ENCODE data around the gene CENPH. TPM values are rescaled to one million over a fixed set of nuclear protein-coding genes. Genes with fewer than 3 reads are reported as not detected.
"Not testable (repeated sequence)": the region's sequence is repeated elsewhere in the genome, so short reads cannot be mapped to it uniquely, and the experiment has no call there.

Gene CENPH
- total and polyA plus RNA-seq, 12 donors: 1.9 to 5.1 (median 2.8) TPM

DNA sequence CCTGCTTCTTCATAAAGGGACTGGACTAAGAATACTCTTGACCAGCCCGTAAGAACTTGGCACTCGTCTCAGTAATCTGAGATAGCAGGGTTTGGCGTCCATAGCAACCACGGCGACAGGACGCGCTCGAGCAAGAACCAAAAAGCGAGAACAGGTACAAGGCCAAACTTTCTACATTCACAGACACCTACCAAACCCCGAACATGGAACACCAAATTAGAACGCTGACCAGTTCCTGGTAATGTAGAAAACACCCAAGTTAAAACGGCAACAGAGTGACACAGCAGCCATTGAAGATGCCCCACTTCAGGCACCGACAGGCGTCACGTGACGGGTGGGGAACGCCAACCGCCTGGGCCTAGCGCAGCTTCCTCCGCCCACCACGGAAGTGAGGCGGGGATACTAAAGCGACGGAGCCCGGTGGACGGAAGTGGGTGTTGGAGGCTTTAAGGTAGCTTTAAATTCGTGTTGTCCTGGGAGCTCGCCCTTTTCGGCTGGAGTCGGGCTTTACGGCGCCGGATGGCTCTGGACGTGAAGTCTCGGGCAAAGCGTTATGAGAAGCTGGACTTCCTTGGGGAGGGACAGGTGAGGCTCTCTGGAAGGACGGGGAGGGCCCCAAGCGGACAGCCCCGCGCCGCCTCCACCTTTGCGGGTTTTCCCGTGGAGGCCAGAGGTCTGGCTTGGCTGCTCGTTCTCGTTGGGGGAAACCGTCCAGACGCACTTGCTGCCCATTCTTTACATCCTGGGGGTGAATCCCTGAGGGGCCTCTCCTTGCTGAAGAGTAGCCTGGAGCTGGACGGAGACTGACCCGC lies 45.3 kb downstream of the CENPH start, which contains the start of gene CDK7:
Gene CDK7 (plus strand): TSS at position 430 of the 812 bp plus-strand sequence. CDS start 90 bp downstream, at position 520.
- intact Hi-C loops (cut with DNase I): loop anchor here in 5 of 10 donors (1.0 to 10.0 kb wide), 7 partner anchors 16 to 140 kb away; partner anchors contain the start of genes AK6 (in 2 of the 5), CCNB1 (in 2 of the 5), RAD17 (in 2 of the 5) and TAF9 (in 2 of the 5)
- Histone ChIP-seq H3K4me3 (peak within 1 kb of the TSS; percentile 61 to 93 (median 89)), H3K4me1 (peaks cover 4 to 34% (median 18%) of the 10 kb centered on the region in 9 donors), H3K27me3 (no peaks in the 10 kb centered on the region), H3K27ac (peak within 1 kb of the TSS in 9 of 10 donors; percentile 68 to 92 (median 83)), H3K36me3 (peaks cover 0 to 44% (median 4%) of the 10 kb centered on the region in 9 donors), H3K9me3 (no peaks in the 10 kb centered on the region)
- peak; percentile 92 to 94 for DNase-seq
- WGBS, 2 donors: 0% methylated on average over 49 of the region's 49 CpGs
- peak; percentile 99 to 100 (median 100) for ATAC-seq
- TF ChIP-seq, protein P1, sequence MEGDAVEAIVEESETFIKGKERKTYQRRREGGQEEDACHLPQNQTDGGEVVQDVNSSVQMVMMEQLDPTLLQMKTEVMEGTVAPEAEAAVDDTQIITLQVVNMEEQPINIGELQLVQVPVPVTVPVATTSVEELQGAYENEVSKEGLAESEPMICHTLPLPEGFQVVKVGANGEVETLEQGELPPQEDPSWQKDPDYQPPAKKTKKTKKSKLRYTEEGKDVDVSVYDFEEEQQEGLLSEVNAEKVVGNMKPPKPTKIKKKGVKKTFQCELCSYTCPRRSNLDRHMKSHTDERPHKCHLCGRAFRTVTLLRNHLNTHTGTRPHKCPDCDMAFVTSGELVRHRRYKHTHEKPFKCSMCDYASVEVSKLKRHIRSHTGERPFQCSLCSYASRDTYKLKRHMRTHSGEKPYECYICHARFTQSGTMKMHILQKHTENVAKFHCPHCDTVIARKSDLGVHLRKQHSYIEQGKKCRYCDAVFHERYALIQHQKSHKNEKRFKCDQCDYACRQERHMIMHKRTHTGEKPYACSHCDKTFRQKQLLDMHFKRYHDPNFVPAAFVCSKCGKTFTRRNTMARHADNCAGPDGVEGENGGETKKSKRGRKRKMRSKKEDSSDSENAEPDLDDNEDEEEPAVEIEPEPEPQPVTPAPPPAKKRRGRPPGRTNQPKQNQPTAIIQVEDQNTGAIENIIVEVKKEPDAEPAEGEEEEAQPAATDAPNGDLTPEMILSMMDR (IDR thresholded peaks at IDR 0.05): no peak

DNA sequence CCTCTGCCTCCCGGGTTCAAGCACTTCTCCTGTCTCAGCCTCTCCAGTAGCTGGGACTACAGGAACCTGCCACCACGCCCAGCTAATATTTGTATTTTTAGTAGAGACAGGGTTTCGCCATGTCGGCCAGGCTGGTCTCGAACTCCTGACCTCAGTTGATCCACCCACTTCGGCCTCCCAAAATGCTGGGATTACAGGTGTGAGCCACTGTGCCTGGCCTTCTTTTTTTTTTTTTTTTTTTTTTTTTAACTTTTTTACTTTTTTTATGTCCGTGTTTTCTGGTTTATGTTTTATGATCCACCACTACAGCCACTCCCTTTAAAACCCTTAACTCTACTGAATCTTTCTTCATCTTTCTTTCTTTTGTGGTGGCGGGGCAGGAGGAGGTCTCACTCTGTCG lies 47.4 kb downstream of the CENPH start:
- intact Hi-C loops (cut with DNase I): loop anchor here in 4 of 10 donors (10.0 kb wide), 3 partner anchors 72 to 142 kb away; partner anchors contain the start of genes AK6 (in 2 of the 4), RAD17 (in 2 of the 4), TAF9 (in 2 of the 4) and CCNB1 (in 1 of the 4)
- not testable (repeated sequence) for ATAC-seq, H3K27me3 ChIP-seq, H3K27ac ChIP-seq, H3K9me3 ChIP-seq, DNase-seq, H3K4me3 ChIP-seq
- peaks cover 0 to 41% (median 6%) of the 10 kb centered on the region in 9 donors for H3K36me3 ChIP-seq
- peaks cover 4 to 34% (median 18%) of the 10 kb centered on the region in 9 donors for H3K4me1 ChIP-seq
- WGBS, 2 donors: 94 to 96% methylated on average over 9 of the region's 9 CpGs

DNA sequence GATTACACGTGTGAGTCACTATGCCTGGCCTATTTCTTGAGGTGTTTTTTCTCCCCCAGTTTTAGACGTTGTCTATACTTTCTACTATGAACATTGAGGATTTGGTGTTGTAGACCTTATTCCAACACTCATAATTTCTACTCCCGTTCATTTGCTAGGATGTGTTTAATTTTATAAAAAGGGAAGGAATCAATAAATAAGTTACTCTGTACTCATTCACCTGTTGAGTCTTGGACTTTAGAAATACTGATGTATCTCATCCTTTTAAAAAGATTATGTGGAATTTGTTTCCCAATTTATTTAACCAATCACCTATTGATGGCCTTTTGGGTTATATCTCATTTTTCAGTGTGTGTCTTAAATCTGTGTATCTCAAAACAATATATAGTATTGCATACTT lies 48.5 kb downstream of the CENPH start:
- Histone ChIP-seq H3K27me3 (no peaks in the 10 kb centered on the region), H3K9me3 (no peaks in the 10 kb centered on the region), H3K4me3 (no peak overlapping the region), H3K36me3 (peaks cover 0 to 43% (median 6%) of the 10 kb centered on the region in 9 donors), H3K27ac (no peak overlapping the region), H3K4me1 (peaks cover 4 to 34% (median 18%) of the 10 kb centered on the region in 9 donors)
- DNase-seq (no peak), ATAC-seq (no peak)
- WGBS, 2 donors: 85 to 90% methylated on average over 3 of the region's 3 CpGs
- intact Hi-C loops (cut with DNase I): loop anchor here in 4 of 10 donors (10.0 kb wide), 3 partner anchors 73 to 143 kb away; partner anchors contain the start of genes AK6 (in 2 of the 4), RAD17 (in 2 of the 4), TAF9 (in 2 of the 4) and CCNB1 (in 1 of the 4)
- TF ChIP-seq, protein P1 (IDR thresholded peaks at IDR 0.05): no peak

DNA sequence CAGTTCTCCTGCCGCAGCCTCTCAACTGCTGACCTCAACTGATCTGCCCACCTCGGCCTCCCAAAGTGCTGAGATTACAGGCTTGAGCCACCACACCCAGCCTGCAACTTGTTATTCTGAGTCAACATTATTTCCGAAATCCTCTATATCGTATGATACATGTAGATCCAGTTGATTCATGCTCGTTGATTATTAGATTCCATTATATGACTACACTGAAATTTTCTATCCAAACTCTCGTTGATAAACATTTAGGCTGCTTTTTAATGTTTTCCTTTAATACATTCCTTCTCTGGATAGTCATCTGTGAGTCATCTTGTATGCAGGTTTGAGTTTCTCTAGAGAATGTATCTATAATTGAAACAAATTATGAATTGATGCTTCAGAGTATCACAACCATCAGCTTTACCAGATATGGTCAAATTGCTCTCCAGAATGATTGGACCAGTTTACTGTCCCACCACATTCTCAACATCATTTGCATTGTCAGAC lies 49.4 kb downstream of the CENPH start:
- no peaks in the 10 kb centered on the region for H3K27me3 ChIP-seq
- no peaks in the 10 kb centered on the region for H3K9me3 ChIP-seq
- DNase-seq (no peak), ATAC-seq (no peak)
- TF ChIP-seq, protein P1 (IDR thresholded peaks at IDR 0.05): no peak
- no peak overlapping the region for H3K4me3 ChIP-seq
- H3K4me1 ChIP-seq: peaks cover 4 to 37% (median 18%) of the 10 kb centered on the region in 9 donors
- H3K36me3 ChIP-seq: peaks cover 0 to 43% (median 6%) of the 10 kb centered on the region in 9 donors
- no peak overlapping the region for H3K27ac ChIP-seq
- 87 to 94% methylated on average over 6 of the region's 6 CpGs for WGBS, 2 donors
- intact Hi-C loops (cut with DNase I): loop anchor here in 4 of 10 donors (10.0 kb wide), 3 partner anchors 74 to 144 kb away; partner anchors contain the start of genes AK6 (in 2 of the 4), RAD17 (in 2 of the 4), TAF9 (in 2 of the 4) and CCNB1 (in 1 of the 4)
